MCF 10A (cell line): ENCODE data around the gene ZNF512. TPM values are rescaled to one million over a fixed set of nuclear protein-coding genes. Genes with fewer than 3 reads are reported as not detected.

Experiments
- BruUV-seq: library from RNA; stranded (reverse); fragments of 400-500 nt; replicated peaks from 2 replicates; lab custom pipeline; 2021; lab: Mats Ljungman, UMichigan
- CTCF ChIA-PET: fragments of 300-600 bp; sonication (Branson Sonifier 250); formaldehyde crosslinking; extraction: SDS; loops from one replicate; lab custom pipeline; 2021; ENCODE audit warnings: antibody characterized with exemption, inconsistent platforms; lab: Yijun Ruan, JAX
- POLR2A ChIA-PET: fragments of 300-600, 350-650 bp; sonication (Branson Sonifier 250); formaldehyde crosslinking; extraction: SDS; loops from one replicate; lab custom pipeline; 2020; ENCODE audit warnings: antibody characterized with exemption, inconsistent platforms; lab: Yijun Ruan, JAX
- DNase-seq: peaks from one replicate; pipeline ENCODE4 v3.0.0-alpha.2; 2018; ENCODE audit not compliant: unreplicated experiment
- H3K27ac Mint-ChIP-seq: one replicate; pipeline ENCODE4 v1.8.0; 2022; ENCODE audit warnings: mild to moderate bottlenecking, low read depth, mixed read lengths; ENCODE audit not compliant: unreplicated experiment
- H3K27me3 Mint-ChIP-seq: one replicate; pipeline ENCODE4 v1.8.0; 2022; ENCODE audit warnings: mixed read lengths; ENCODE audit not compliant: insufficient read depth, unreplicated experiment
- H3K36me3 Mint-ChIP-seq: one replicate; pipeline ENCODE4 v1.8.0; 2022; ENCODE audit warnings: mild to moderate bottlenecking, moderate library complexity, mixed read lengths; ENCODE audit not compliant: insufficient read depth, unreplicated experiment
- H3K4me1 Mint-ChIP-seq: one replicate; pipeline ENCODE4 v1.8.0; 2022; ENCODE audit warnings: mixed read lengths; ENCODE audit not compliant: insufficient read depth, unreplicated experiment
- H3K4me3 Mint-ChIP-seq: one replicate; pipeline ENCODE4 v1.8.0; 2022; ENCODE audit warnings: mild to moderate bottlenecking, moderate library complexity, mixed read lengths; ENCODE audit not compliant: unreplicated experiment
- H3K9me3 Mint-ChIP-seq: one replicate; pipeline ENCODE4 v1.8.0; 2022; ENCODE audit warnings: mixed read lengths; ENCODE audit not compliant: unreplicated experiment
- intact Hi-C: fragments of 100-400 bp; cut with micrococcal nuclease; formaldehyde crosslinking; loops from 2 replicates; pipeline ENCODE4 v1.14.1; 2022
- total RNA-seq: library from RNA; stranded (reverse); gene quantifications from 2 replicates; pipeline ENCODE4 v1.2.3, GENCODE V29; 2022
- TF ChIP-seq, protein P1 (sequence below): fragments of 200-600 bp; IDR thresholded peaks from one replicate; pipeline ENCODE4 v1.8.0; 2022; ENCODE audit warnings: antibody characterized with exemption, mild to moderate bottlenecking; ENCODE audit not compliant: unreplicated experiment

The ZNF512 gene
- total RNA-seq, 1 experiment from 2014 or later = 19.9 TPM

DNA sequence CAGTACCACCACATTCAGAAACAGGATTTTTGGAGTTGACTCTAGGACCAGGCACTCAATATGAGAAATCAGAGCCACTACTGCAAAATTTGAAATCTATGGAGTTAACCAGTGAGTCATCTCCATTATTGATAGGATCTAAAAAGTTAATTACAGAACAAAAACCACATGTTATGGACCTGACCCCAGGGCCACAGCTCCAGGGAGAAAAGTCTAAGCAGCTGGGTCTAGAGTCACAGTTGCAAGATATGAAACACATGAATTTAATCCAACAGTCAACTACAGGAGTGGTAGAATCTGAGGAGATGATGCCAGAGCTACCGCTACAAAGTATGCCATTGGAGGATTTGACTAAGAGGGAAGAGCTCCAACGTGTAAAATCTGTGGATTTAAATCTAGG, 13.4 kb upstream of the ZNF512 start:
- no TSS peak for BruUV-seq
- TF ChIP-seq, protein P1, sequence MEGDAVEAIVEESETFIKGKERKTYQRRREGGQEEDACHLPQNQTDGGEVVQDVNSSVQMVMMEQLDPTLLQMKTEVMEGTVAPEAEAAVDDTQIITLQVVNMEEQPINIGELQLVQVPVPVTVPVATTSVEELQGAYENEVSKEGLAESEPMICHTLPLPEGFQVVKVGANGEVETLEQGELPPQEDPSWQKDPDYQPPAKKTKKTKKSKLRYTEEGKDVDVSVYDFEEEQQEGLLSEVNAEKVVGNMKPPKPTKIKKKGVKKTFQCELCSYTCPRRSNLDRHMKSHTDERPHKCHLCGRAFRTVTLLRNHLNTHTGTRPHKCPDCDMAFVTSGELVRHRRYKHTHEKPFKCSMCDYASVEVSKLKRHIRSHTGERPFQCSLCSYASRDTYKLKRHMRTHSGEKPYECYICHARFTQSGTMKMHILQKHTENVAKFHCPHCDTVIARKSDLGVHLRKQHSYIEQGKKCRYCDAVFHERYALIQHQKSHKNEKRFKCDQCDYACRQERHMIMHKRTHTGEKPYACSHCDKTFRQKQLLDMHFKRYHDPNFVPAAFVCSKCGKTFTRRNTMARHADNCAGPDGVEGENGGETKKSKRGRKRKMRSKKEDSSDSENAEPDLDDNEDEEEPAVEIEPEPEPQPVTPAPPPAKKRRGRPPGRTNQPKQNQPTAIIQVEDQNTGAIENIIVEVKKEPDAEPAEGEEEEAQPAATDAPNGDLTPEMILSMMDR = no peak
- intact Hi-C loops = no loop called here
- H3K27me3 Mint-ChIP-seq = no peaks in the 10 kb centered on the region
- ChIA-PET POLR2A (no interaction called here), CTCF (no interaction called here)
- no peak overlapping the region for H3K4me3 Mint-ChIP-seq
- no peak overlapping the region for H3K27ac Mint-ChIP-seq
- peaks cover 6% of the 10 kb centered on the region for H3K4me1 Mint-ChIP-seq
- H3K9me3 Mint-ChIP-seq = no peaks in the 10 kb centered on the region
- no peaks in the 10 kb centered on the region for H3K36me3 Mint-ChIP-seq
- DNase-seq = no peak

DNA sequence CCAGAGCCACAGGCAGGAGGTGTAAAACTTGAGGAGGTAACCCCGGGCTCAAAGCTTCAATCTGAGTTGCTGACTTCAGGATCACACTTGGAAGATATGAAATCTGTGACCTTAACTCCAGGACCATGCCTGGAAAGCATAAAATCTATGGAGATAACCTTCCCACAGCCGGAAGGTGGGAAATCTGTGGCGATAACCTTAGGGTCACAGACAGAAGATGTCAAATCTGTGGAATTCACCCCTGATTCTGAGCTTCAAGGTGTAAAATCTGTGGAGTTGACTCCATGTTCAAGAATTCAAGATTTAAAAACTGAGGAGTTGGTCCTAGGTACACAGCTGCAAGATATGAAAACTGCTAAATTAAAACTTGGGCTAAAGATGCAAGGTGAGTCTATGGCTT, 11.6 kb upstream of the ZNF512 start:
- no TSS peak for BruUV-seq
- DNase-seq = no peak
- no peak overlapping the region for H3K27ac Mint-ChIP-seq
- no peak overlapping the region for H3K4me3 Mint-ChIP-seq
- no peaks in the 10 kb centered on the region for H3K27me3 Mint-ChIP-seq
- ChIA-PET POLR2A (interaction anchor here (0.6 to 1.3 kb wide), 3 partner anchors 9 to 308 kb away, joined by 3 read pairs; no protein-coding TSS in a partner anchor), CTCF (no interaction called here)
- H3K9me3 Mint-ChIP-seq = no peaks in the 10 kb centered on the region
- intact Hi-C loops = no loop called here
- H3K4me1 Mint-ChIP-seq = peaks cover 3% of the 10 kb centered on the region
- TF ChIP-seq, protein P1 = no peak
- no peaks in the 10 kb centered on the region for H3K36me3 Mint-ChIP-seq

DNA sequence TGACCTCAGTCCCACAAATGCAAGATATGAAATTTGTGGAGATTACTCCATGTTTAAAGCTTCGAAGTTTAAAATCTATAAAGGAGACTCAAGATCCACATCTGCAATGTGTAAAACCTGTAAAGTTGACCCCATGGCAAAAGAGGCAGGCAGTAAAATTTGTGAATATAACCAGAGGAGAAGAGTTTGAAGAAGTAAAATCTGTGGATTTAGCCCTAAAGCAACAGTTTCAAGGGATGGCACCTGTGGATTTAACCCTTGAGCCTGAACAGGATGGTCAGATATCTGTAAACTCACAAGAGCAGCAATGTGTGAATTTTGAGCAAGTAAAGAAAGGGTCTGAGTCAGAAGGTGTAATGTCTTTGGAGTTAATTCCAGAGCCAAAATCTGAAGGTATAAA, 11.2 kb upstream of the ZNF512 start:
- H3K4me1 Mint-ChIP-seq = no peaks in the 10 kb centered on the region
- CTCF ChIA-PET = no interaction called here
- POLR2A ChIA-PET = interaction anchor here (0.6 to 1.3 kb wide), 3 partner anchors 9 to 308 kb away, joined by 3 read pairs; no protein-coding TSS in a partner anchor
- DNase-seq = no peak
- TF ChIP-seq, protein P1 = no peak
- H3K9me3 Mint-ChIP-seq = no peaks in the 10 kb centered on the region
- BruUV-seq = no TSS peak
- H3K27me3 Mint-ChIP-seq = no peaks in the 10 kb centered on the region
- intact Hi-C loops = no loop called here
- H3K27ac Mint-ChIP-seq = no peak overlapping the region
- H3K4me3 Mint-ChIP-seq = no peak overlapping the region
- no peaks in the 10 kb centered on the region for H3K36me3 Mint-ChIP-seq

DNA sequence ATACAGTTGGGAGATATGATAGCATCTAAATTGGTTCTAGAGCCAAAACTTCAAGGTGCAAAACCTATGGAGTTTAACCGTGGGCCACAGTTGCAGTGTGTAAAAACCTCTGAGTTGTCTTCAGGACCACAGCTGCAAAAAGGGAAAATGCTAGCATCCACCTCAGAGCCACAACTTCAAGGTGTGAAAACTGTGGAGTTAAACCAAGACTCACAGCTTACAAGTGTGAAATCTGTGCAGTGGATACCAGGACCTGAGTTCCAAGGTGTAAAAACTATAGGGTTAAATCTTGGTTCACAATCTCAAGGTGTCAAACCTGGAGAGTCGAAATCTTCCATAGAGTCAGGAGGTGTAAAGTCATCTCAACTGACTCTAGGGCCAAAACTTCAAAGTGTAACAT, 10.4 kb upstream of the ZNF512 start:
- Mint-ChIP-seq H3K9me3 (no peaks in the 10 kb centered on the region), H3K36me3 (no peaks in the 10 kb centered on the region), H3K4me1 (no peaks in the 10 kb centered on the region), H3K27me3 (no peaks in the 10 kb centered on the region), H3K4me3 (no peak overlapping the region), H3K27ac (no peak overlapping the region)
- TF ChIP-seq, protein P1 = no peak
- no TSS peak for BruUV-seq
- CTCF ChIA-PET = interaction anchor here (0.5 kb wide), 1 partner anchor 1231 kb away, joined by 3 read pairs; no protein-coding TSS in a partner anchor
- POLR2A ChIA-PET = interaction anchor here (0.8 kb wide), 1 partner anchor 50 kb away, joined by 3 read pairs; no protein-coding TSS in a partner anchor
- no peak for DNase-seq
- intact Hi-C loops = no loop called here
